Caco-2 (cell line): ENCODE data around the gene HCFC1R1. TPM values are rescaled to one million over a fixed set of nuclear protein-coding genes. Genes with fewer than 3 reads are reported as not detected.

ENCODE experiments used
- BruUV-seq: library from RNA; stranded (reverse); fragments of 400-500 nt; replicated peaks from 2 replicates; lab custom pipeline; 2021; lab: Mats Ljungman, UMichigan
- CTCF ChIA-PET: fragments of 300-600 bp; sonication (Branson Sonifier 250); formaldehyde crosslinking; loops from one replicate; lab custom pipeline; 2022; ENCODE audit warnings: antibody characterized with exemption; lab: Charles Lee
- POLR2A ChIA-PET: fragments of 300-600 bp; sonication (Branson Sonifier 250); formaldehyde crosslinking; loops from one replicate; lab custom pipeline; 2022; ENCODE audit warnings: antibody characterized with exemption; lab: Charles Lee
- DNase-seq, 2 experiments: peaks; one replicate each; pipeline versions ENCODE4 v3.0.0 to v3.0.0-alpha.2; 2020 to 2022
- H3K27me3 ChIP-seq: replicated peaks from 2 replicates; pipeline ENCODE4 v1.6.0; 2011; ENCODE audit warnings: low read length; ENCODE audit not compliant: control insufficient read depth, insufficient read depth
- H3K36me3 ChIP-seq: 2 replicates; pipeline ENCODE4 v1.5.1; 2011; ENCODE audit warnings: low read length; ENCODE audit not compliant: control insufficient read depth, insufficient read depth
- H3K4me1 ChIP-seq: fragments of 250-450 bp; sonication (Bioruptor Pico); 2 replicates; pipeline ENCODE4 v1.5.1; 2020; ENCODE audit warnings: mild to moderate bottlenecking
- H3K4me3 ChIP-seq: 2 replicates; pipeline ENCODE4 v1.5.1; 2011; ENCODE audit warnings: low read depth, mild to moderate bottlenecking, control low read depth, low read length
- H3K9me3 ChIP-seq: fragments of 250-450 bp; sonication (Bioruptor Pico); 2 replicates; pipeline ENCODE4 v1.5.1; 2020; ENCODE audit warnings: mild to moderate bottlenecking, moderate library complexity
- H3K27ac Mint-ChIP-seq: one replicate; pipeline ENCODE4 v1.8.0; 2022; ENCODE audit warnings: mixed read lengths; ENCODE audit not compliant: unreplicated experiment
- H3K27me3 Mint-ChIP-seq: one replicate; pipeline ENCODE4 v1.8.0; 2022; ENCODE audit warnings: mixed read lengths; ENCODE audit not compliant: insufficient read depth, unreplicated experiment
- H3K36me3 Mint-ChIP-seq: one replicate; pipeline ENCODE4 v1.8.0; 2022; ENCODE audit warnings: mild to moderate bottlenecking, mixed read lengths; ENCODE audit not compliant: insufficient read depth, unreplicated experiment
- H3K4me1 Mint-ChIP-seq: one replicate; pipeline ENCODE4 v1.8.0; 2022; ENCODE audit warnings: low read depth, mixed read lengths; ENCODE audit not compliant: unreplicated experiment
- H3K4me3 Mint-ChIP-seq: one replicate; pipeline ENCODE4 v1.8.0; 2022; ENCODE audit warnings: mild to moderate bottlenecking, moderate library complexity, mixed read lengths; ENCODE audit not compliant: unreplicated experiment
- H3K9me3 Mint-ChIP-seq: one replicate; pipeline ENCODE4 v1.8.0; 2022; ENCODE audit warnings: mixed read lengths; ENCODE audit not compliant: unreplicated experiment
- CTCF ChIP-seq, 2 experiments: fragments of 200-600 bp in 1 of 2; IDR thresholded peaks; 1 replicate in 1 of 2; 2 replicates in 1 of 2; pipeline versions ENCODE4 v1.5.1 to v1.8.0; 2011 to 2022; ENCODE audit warnings: antibody characterized with exemption in 1 of 2, control low read depth in 1 of 2, inconsistent platforms in 1 of 2, low read depth in 1 of 2, low read length in 1 of 2, mild to moderate bottlenecking in 1 of 2, moderate library complexity in 1 of 2; ENCODE audit not compliant: insufficient read depth in 1 of 2, severe bottlenecking in 1 of 2, unreplicated experiment in 1 of 2
- intact Hi-C: fragments of 100-400 bp; cut with micrococcal nuclease; formaldehyde crosslinking; loops from one replicate; pipeline ENCODE4 v1.10.0; 2022; ENCODE audit not compliant: unreplicated experiment
- total RNA-seq: library from RNA; stranded (reverse); gene quantifications from 2 replicates; pipeline ENCODE4 v1.2.3, GENCODE V29; 2022

HCFC1R1 gene
- total RNA-seq, 1 experiment from 2014 or later, result 44.9 TPM

- ChIA-PET CTCF (interaction anchor here (0.6 to 1.7 kb wide), 4 partner anchors 11 to 171 kb away, joined by 4 to 6 read pairs (median 6); partner anchors contain the start of gene PAQR4), POLR2A (interaction anchor here (0.7 to 1.7 kb wide), 4 partner anchors 16 to 62 kb away, joined by 3 to 5 read pairs (median 5); partner anchors contain the start of gene KREMEN2)
- TF ChIP-seq CTCF (IDR thresholded peaks at IDR 0.05; ENCODE audit: insufficient read depth in 1 of 2, low read depth in 1 of 2, low read length in 1 of 2, severe bottlenecking in 1 of 2, unreplicated experiment in 1 of 2), result no peak
- Histone ChIP-seq H3K9me3 (no peaks in the 10 kb centered on the region), H3K4me3 (peak within 1 kb of the TSS; percentile 82), H3K36me3 (no peaks in the 10 kb centered on the region; the same call in 1 of the 2 replicates), H3K27me3 (no peaks in the 10 kb centered on the region), H3K4me1 (peaks cover 16% of the 10 kb centered on the region)
- Mint-ChIP-seq H3K4me3 (peak within 1 kb of the TSS; percentile 91), H3K36me3 (peaks cover 18% of the 10 kb centered on the region), H3K4me1 (no peaks in the 10 kb centered on the region), H3K9me3 (no peaks in the 10 kb centered on the region), H3K27ac (peak within 1 kb of the TSS; percentile 80), H3K27me3 (no peaks in the 10 kb centered on the region)
- BruUV-seq, result TSS peak; percentile 78
- peak; percentile 87 to 95 for DNase-seq
- intact Hi-C loops, result loop anchor here (1.0 kb wide), 1 partner anchor 44 kb away; the partner anchor contains the start of gene THOC6
Observed at GRCh38 chr16:2980227-2981176, 43.2 kb downstream of the HCFC1R1 start, which contains the start of gene PKMYT1. TSS of gene PKMYT1 (minus strand) at chr16:2980446. CDS start at chr16:2979657, 789 bp downstream.

GRCh38 chr16:2979669-2980226 lies 44.0 kb downstream of the HCFC1R1 start:
- ChIA-PET POLR2A (interaction anchor here (0.7 to 1.5 kb wide), 3 partner anchors 24 to 63 kb away, joined by 3 to 5 read pairs (median 5); no protein-coding TSS in a partner anchor), CTCF (interaction anchor here (0.6 to 1.7 kb wide), 2 partner anchors 10 to 171 kb away, joined by 5 to 6 read pairs; partner anchors contain the start of gene PAQR4)

More at GRCh38 chr16:2979669-2980226, 44.0 kb downstream of the HCFC1R1 start:
- TSS peak; percentile 56 for BruUV-seq
- H3K27ac Mint-ChIP-seq, result peak overlapping the region; percentile 80
- H3K27me3 Mint-ChIP-seq, result no peaks in the 10 kb centered on the region
- Histone ChIP-seq H3K9me3 (no peaks in the 10 kb centered on the region), H3K27me3 (no peaks in the 10 kb centered on the region), H3K4me1 (peaks cover 16% of the 10 kb centered on the region), H3K4me3 (peak overlapping the region; percentile 82), H3K36me3 (no peaks in the 10 kb centered on the region; the same call in 1 of the 2 replicates)
- H3K9me3 Mint-ChIP-seq, result no peaks in the 10 kb centered on the region
- TF ChIP-seq CTCF (IDR thresholded peaks at IDR 0.05; ENCODE audit: insufficient read depth in 1 of 2, low read depth in 1 of 2, low read length in 1 of 2, severe bottlenecking in 1 of 2, unreplicated experiment in 1 of 2), result no peak
- peak in 1 of 2 experiments; percentile 60 for DNase-seq
- peaks cover 18% of the 10 kb centered on the region for H3K36me3 Mint-ChIP-seq
- intact Hi-C loops, result no loop called here
- no peaks in the 10 kb centered on the region for H3K4me1 Mint-ChIP-seq
- peak overlapping the region; percentile 91 for H3K4me3 Mint-ChIP-seq
